Measurements from ENCODE around the gene UBL7. TPM values are rescaled to one million over a fixed set of nuclear protein-coding genes. Genes with fewer than 3 reads are reported as not detected.
A peak's percentile ranks its signal among the peaks of the same experiment; 100 is the strongest.

Gene UBL7
- total and polyA plus RNA-seq, 8 donors, result 16.0 to 30.2 (median 19.1) TPM

DNA sequence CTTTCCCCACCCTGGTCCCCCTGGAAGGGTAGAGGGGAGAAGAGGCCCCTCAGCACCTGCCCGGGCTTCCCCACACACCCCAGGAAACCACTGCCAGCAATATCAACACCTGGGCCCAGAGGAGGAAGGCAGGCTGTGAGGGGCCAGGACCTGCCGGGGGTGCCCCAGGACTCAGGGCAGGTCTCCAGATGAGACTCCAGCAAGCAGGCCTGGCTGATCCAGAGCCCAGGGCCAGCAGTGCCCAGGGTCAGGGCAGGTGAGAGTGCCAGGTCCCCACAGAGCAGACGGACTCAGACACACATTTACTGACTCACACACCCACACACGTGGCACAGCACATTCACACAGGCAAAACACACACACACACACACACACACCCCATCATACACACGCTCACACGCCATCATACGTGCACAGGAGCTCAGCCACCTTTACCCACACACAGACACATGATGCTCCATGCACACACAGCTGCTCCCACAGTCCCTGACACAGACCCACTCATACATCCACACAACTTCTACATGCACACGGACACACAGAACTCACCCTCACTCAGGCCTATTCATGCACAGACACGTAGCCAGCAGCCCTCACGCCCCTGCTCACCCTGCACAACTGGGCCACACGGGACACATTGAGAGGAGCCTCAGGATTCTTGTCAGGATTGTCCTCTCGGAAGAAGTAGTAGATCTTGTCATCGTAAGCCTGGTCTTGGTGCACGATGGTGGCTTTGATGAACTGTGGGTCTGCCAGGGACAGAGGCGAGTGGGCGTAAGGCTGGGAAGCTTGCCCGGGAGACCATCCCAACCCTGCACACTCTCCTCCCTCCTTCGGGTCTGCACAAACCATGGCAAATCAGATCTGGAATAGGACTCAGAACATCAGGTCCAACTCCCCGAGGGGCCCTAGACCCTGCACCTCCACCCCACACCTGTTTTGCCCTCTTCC lies 44.7 kb downstream of the UBL7 start:
- intact Hi-C loops (cut with DNase I), result no loop called here
- no peaks in the 10 kb centered on the region for H3K4me1 ChIP-seq
- no peaks in the 10 kb centered on the region for H3K36me3 ChIP-seq
- DNase-seq (no peak), FAIRE-seq (no peak), ATAC-seq (no peak)
- TF ChIP-seq, protein P1, sequence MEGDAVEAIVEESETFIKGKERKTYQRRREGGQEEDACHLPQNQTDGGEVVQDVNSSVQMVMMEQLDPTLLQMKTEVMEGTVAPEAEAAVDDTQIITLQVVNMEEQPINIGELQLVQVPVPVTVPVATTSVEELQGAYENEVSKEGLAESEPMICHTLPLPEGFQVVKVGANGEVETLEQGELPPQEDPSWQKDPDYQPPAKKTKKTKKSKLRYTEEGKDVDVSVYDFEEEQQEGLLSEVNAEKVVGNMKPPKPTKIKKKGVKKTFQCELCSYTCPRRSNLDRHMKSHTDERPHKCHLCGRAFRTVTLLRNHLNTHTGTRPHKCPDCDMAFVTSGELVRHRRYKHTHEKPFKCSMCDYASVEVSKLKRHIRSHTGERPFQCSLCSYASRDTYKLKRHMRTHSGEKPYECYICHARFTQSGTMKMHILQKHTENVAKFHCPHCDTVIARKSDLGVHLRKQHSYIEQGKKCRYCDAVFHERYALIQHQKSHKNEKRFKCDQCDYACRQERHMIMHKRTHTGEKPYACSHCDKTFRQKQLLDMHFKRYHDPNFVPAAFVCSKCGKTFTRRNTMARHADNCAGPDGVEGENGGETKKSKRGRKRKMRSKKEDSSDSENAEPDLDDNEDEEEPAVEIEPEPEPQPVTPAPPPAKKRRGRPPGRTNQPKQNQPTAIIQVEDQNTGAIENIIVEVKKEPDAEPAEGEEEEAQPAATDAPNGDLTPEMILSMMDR (IDR thresholded peaks at IDR 0.05), result no peak
- no peak overlapping the region for H3K4me3 ChIP-seq
- H3K9me3 ChIP-seq, result no peaks in the 10 kb centered on the region
- H3K27ac ChIP-seq, result no peak overlapping the region
- WGBS, 2 donors, result 81 to 89% methylated on average over 19 of the region's 19 CpGs
- no peaks in the 10 kb centered on the region for H3K27me3 ChIP-seq

DNA sequence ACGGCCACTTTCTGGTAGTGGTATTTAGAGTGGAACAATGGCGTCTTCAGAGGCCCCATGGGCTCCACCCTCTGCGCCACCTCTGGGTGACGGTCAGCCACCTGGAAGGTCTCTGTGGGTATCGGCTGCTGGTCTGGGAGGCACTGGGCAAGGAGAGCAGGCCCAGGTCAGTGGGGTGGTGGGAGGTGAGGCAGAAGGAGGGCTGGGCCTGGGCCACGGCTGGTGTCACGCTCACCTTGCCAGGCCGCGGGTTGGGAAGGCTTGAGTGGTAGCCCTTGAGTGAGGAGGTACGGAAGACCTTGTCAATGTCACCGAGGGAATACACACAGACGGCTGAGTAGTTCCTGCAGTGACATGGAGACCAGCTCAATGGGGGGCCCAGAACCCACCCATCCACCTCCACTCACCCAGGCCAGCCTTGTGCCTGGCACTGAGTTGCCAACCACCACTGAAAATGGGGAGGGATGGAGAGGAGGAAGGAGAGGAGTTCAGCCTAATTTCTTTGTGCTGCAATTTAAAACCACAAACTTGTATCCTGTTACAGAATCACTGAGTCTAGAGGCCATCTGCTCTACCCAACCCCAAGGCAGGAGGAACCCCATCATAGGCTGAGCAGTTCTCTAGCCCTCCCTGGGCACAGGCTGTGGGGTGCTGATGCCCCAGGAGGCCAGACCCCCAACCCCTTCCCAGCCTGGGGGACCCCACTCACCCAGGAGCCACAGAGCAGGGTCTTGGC lies 46.2 kb downstream of the UBL7 start:
- Histone ChIP-seq H3K4me1 (no peaks in the 10 kb centered on the region), H3K4me3 (no peak overlapping the region), H3K36me3 (no peaks in the 10 kb centered on the region), H3K27me3 (no peaks in the 10 kb centered on the region), H3K9me3 (no peaks in the 10 kb centered on the region), H3K27ac (no peak overlapping the region)
- FAIRE-seq (no peak), DNase-seq (peak in 1 of 6 donors; percentile 31), ATAC-seq (no peak)
- 90 to 95% methylated on average over 12 of the region's 12 CpGs for WGBS, 2 donors
- intact Hi-C loops (cut with DNase I), result no loop called here
- TF ChIP-seq, protein P1 (IDR thresholded peaks at IDR 0.05), result no peak

DNA sequence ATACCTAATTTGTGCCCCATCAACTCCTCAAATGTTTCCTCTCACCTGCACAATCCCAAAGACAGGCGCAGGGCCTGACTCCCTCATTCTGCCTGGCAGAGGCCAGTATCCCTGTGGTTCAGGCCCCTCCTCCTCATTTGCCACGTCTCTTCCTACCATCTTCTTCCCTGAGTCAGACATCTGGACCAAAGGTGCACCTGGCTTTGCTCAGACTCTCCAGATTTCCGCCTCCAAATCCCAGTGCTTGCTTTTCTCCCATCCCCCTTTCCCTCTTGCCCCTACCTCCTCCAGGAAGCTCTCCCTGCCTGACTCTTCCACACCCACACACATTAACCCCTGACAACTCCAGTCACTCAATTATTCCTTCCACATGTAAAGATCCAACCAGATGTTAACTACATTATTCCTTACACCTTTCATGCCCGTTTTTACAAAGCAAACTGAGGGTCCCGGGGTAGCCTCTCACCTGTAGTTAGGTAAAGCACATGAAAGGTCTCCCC lies 46.8 kb downstream of the UBL7 start:
- WGBS, 2 donors, result 80 to 84% methylated on average over 5 of the region's 5 CpGs
- FAIRE-seq (no peak), DNase-seq (no peak), ATAC-seq (no peak)
- no peaks in the 10 kb centered on the region for H3K27me3 ChIP-seq
- intact Hi-C loops (cut with DNase I), result no loop called here
- no peak overlapping the region for H3K4me3 ChIP-seq
- no peaks in the 10 kb centered on the region for H3K36me3 ChIP-seq
- no peaks in the 10 kb centered on the region for H3K4me1 ChIP-seq
- no peak overlapping the region for H3K27ac ChIP-seq
- no peaks in the 10 kb centered on the region for H3K9me3 ChIP-seq
- TF ChIP-seq, protein P1 (IDR thresholded peaks at IDR 0.05), result no peak

DNA sequence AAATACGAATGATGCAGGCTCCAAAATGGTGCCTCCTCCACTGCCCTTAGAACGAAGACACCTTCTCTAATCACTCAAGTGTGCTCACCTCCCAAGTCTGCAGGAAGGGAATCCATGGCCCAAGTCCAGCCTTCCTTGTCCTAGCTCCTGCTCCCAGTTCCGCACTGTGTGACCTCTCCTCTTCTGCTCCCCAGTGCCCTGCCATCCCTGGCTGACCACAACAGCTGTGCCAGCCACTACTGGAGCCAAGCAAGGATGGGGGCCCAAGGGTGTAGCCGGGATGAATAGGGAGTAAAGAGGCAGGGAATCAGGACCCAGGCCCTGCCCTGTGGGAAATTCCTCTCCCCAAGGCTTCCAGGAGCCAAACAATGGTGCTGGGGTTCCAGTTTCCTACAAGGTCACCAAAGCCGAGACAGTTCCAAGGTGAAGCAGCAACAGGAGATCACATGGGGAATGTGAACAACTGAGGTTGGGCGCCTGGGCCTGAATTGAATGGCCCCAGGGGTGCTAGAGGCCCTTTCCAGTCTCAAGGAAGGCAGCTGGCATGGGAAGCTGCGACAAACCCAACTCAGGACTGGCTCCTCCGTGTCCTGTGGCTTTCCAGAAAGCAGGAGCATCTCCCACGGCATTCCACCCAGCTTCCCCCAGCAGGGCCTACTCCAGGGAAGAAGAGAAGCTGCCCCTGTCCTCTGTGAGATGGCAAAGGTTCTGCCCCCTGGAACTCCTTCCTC lies 47.4 kb downstream of the UBL7 start:
- FAIRE-seq (no peak), ATAC-seq (no peak), DNase-seq (peak in 1 of 6 donors; percentile 28)
- intact Hi-C loops (cut with DNase I), result no loop called here
- TF ChIP-seq, protein P1 (IDR thresholded peaks at IDR 0.05), result no peak
- Histone ChIP-seq H3K9me3 (no peaks in the 10 kb centered on the region), H3K4me3 (no peak overlapping the region), H3K27me3 (no peaks in the 10 kb centered on the region), H3K27ac (no peak overlapping the region), H3K4me1 (no peaks in the 10 kb centered on the region), H3K36me3 (no peaks in the 10 kb centered on the region)
- WGBS, 2 donors, result 79 to 85% methylated on average over 9 of the region's 9 CpGs
